ENCODE measurements around the gene CACNA1D. TPM values are rescaled to one million over a fixed set of nuclear protein-coding genes. Genes with fewer than 3 reads are reported as not detected.

CACNA1D gene
- total RNA-seq, 1 donor from 2014 or later, result 39.2 TPM

GRCh38 chr3:53577506-53577905 is 83.1 kb downstream of the CACNA1D start:
- DNase-seq (ENCODE audit: low spot score), result no peak

- DNase-seq (ENCODE audit: low spot score), result no peak
Measured at GRCh38 chr3:53579636-53580035, 85.2 kb downstream of the CACNA1D start.

- DNase-seq (ENCODE audit: low spot score), result no peak
Measured at GRCh38 chr3:53581671-53582070, 87.3 kb downstream of the CACNA1D start.

GRCh38 chr3:53583161-53583690 is 88.8 kb downstream of the CACNA1D start:
- DNase-seq (ENCODE audit: low spot score), result no peak

- no peak for DNase-seq (ENCODE audit: low spot score)
Measured at GRCh38 chr3:53585049-53585448, 90.6 kb downstream of the CACNA1D start.

- DNase-seq (ENCODE audit: low spot score), result no peak
Measured at GRCh38 chr3:53585627-53586026, 91.2 kb downstream of the CACNA1D start.

- no peak for DNase-seq (ENCODE audit: low spot score)
Measured at GRCh38 chr3:53588122-53588521, 93.7 kb downstream of the CACNA1D start.

- no peak for DNase-seq (ENCODE audit: low spot score)
Measured at GRCh38 chr3:53589201-53589600, 94.8 kb downstream of the CACNA1D start.

GRCh38 chr3:53589806-53590205 is 95.4 kb downstream of the CACNA1D start:
- DNase-seq (ENCODE audit: low spot score), result no peak

GRCh38 chr3:53590606-53591005 is 96.2 kb downstream of the CACNA1D start:
- no peak for DNase-seq (ENCODE audit: low spot score)

GRCh38 chr3:53591646-53592045 is 97.2 kb downstream of the CACNA1D start:
- no peak for DNase-seq (ENCODE audit: low spot score)

GRCh38 chr3:53592862-53593261 is 98.5 kb downstream of the CACNA1D start:
- DNase-seq (ENCODE audit: low spot score), result no peak

GRCh38 chr3:53593611-53594010 is 99.2 kb downstream of the CACNA1D start:
- no peak for DNase-seq (ENCODE audit: low spot score)

GRCh38 chr3:53594276-53594675 is 99.9 kb downstream of the CACNA1D start:
- DNase-seq (ENCODE audit: low spot score), result no peak

- DNase-seq (ENCODE audit: low spot score), result no peak
Measured at GRCh38 chr3:53595660-53596059, 101.2 kb downstream of the CACNA1D start.

GRCh38 chr3:53597136-53597915 is 102.9 kb downstream of the CACNA1D start:
- no peak for DNase-seq (ENCODE audit: low spot score)

GRCh38 chr3:53599771-53600170 is 105.4 kb downstream of the CACNA1D start:
- no peak for DNase-seq (ENCODE audit: low spot score)

GRCh38 chr3:53602866-53603265 is 108.5 kb downstream of the CACNA1D start:
- no peak for DNase-seq (ENCODE audit: low spot score)

GRCh38 chr3:53604232-53604631 is 109.8 kb downstream of the CACNA1D start:
- no peak for DNase-seq (ENCODE audit: low spot score)

GRCh38 chr3:53606793-53607192 is 112.4 kb downstream of the CACNA1D start:
- DNase-seq (ENCODE audit: low spot score), result no peak

GRCh38 chr3:53612508-53612907 is 118.1 kb downstream of the CACNA1D start:
- DNase-seq (ENCODE audit: low spot score), result no peak

- DNase-seq (ENCODE audit: low spot score), result no peak
Measured at GRCh38 chr3:53613125-53613524, 118.7 kb downstream of the CACNA1D start.

GRCh38 chr3:53614307-53614706 is 119.9 kb downstream of the CACNA1D start:
- no peak for DNase-seq (ENCODE audit: low spot score)

GRCh38 chr3:53616321-53616720 is 121.9 kb downstream of the CACNA1D start:
- no peak for DNase-seq (ENCODE audit: low spot score)
